SKM-1 treated with dmso at 0.1 percent for 144 hours (cell line): ENCODE results near the gene BDKRB1.

Experiments used
- DNase-seq: peaks from one replicate; lab custom pipeline; 2025; ENCODE audit not compliant: unreplicated experiment; lab: John Stamatoyannopoulos, UW

The BDKRB1 gene

GRCh38 chr14:96260341-96260821 lies 4.4 kb downstream of the BDKRB1 start:
- no peak for DNase-seq

GRCh38 chr14:96261053-96261452 lies 5.0 kb downstream of the BDKRB1 start:
- no peak for DNase-seq

- DNase-seq: no peak
Observed at GRCh38 chr14:96261772-96262655, 6.0 kb downstream of the BDKRB1 start.

- no peak for DNase-seq
Observed at GRCh38 chr14:96263347-96264199, 7.6 kb downstream of the BDKRB1 start.

- DNase-seq: no peak
Observed at GRCh38 chr14:96264200-96264553, 8.2 kb downstream of the BDKRB1 start.

GRCh38 chr14:96264853-96265252 lies 8.8 kb downstream of the BDKRB1 start:
- DNase-seq: no peak

- DNase-seq: no peak
Observed at GRCh38 chr14:96265383-96266095, 9.5 kb downstream of the BDKRB1 start.

GRCh38 chr14:96267336-96267735 lies 11.3 kb downstream of the BDKRB1 start:
- DNase-seq: no peak

GRCh38 chr14:96267916-96268315 lies 11.9 kb downstream of the BDKRB1 start:
- no peak for DNase-seq

GRCh38 chr14:96268431-96269358 lies 12.7 kb downstream of the BDKRB1 start:
- no peak for DNase-seq

GRCh38 chr14:96269359-96269710 lies 13.3 kb downstream of the BDKRB1 start:
- DNase-seq: no peak

GRCh38 chr14:96270565-96271420 lies 14.8 kb downstream of the BDKRB1 start:
- no peak for DNase-seq

- no peak for DNase-seq
Observed at GRCh38 chr14:96271421-96271762, 15.4 kb downstream of the BDKRB1 start.

GRCh38 chr14:96272777-96273473 lies 16.9 kb downstream of the BDKRB1 start:
- DNase-seq: no peak

- no peak for DNase-seq
Observed at GRCh38 chr14:96273629-96274028, 17.6 kb downstream of the BDKRB1 start.

GRCh38 chr14:96274122-96274521 lies 18.1 kb downstream of the BDKRB1 start:
- DNase-seq: no peak

- DNase-seq: no peak
Observed at GRCh38 chr14:96274543-96274942, 18.5 kb downstream of the BDKRB1 start.

- DNase-seq: no peak
Observed at GRCh38 chr14:96275177-96276112, 19.4 kb downstream of the BDKRB1 start.
